ENCODE data around the gene GMNN.
"Not testable (repeated sequence)": the region's sequence is repeated elsewhere in the genome, so short reads cannot be mapped to it uniquely, and the experiment has no call there.

The GMNN gene

GRCh38 chr6:24761851-24762250, 12.9 kb upstream of the GMNN start:
- DNase-seq (ENCODE audit: low read depth in 2 of 2): no peak

- no peak for DNase-seq (ENCODE audit: low read depth in 2 of 2)
Measured at GRCh38 chr6:24763578-24763977, 11.2 kb upstream of the GMNN start.

GRCh38 chr6:24764833-24765828, 9.6 kb upstream of the GMNN start:
- not testable (repeated sequence) for DNase-seq (ENCODE audit: low read depth in 2 of 2)

- not testable (repeated sequence) for DNase-seq (ENCODE audit: low read depth in 2 of 2)
Measured at GRCh38 chr6:24765968-24766367, 8.8 kb upstream of the GMNN start.

GRCh38 chr6:24766680-24767462, 7.9 kb upstream of the GMNN start:
- no peak for DNase-seq (ENCODE audit: low read depth in 2 of 2)

GRCh38 chr6:24768361-24768760, 6.4 kb upstream of the GMNN start:
- no peak for DNase-seq (ENCODE audit: low read depth in 2 of 2)

- peak in 1 of 2 donors; percentile 26 for DNase-seq (ENCODE audit: low read depth in 2 of 2)
Measured at GRCh38 chr6:24775520-24776058, 852 bp downstream of the GMNN start.

- no peak for DNase-seq (ENCODE audit: low read depth in 2 of 2)
Measured at GRCh38 chr6:24777227-24777626, 2.5 kb downstream of the GMNN start.

- DNase-seq (ENCODE audit: low read depth in 2 of 2): no peak
Measured at GRCh38 chr6:24778121-24778520, 3.4 kb downstream of the GMNN start.

GRCh38 chr6:24778878-24779277, 4.1 kb downstream of the GMNN start:
- no peak for DNase-seq (ENCODE audit: low read depth in 2 of 2)

- DNase-seq (ENCODE audit: low read depth in 2 of 2): no peak
Measured at GRCh38 chr6:24779416-24780016, 4.8 kb downstream of the GMNN start.

GRCh38 chr6:24780206-24780605, 5.5 kb downstream of the GMNN start:
- no peak for DNase-seq (ENCODE audit: low read depth in 2 of 2)

- DNase-seq (ENCODE audit: low read depth in 2 of 2): no peak
Measured at GRCh38 chr6:24788031-24788665, 13.4 kb downstream of the GMNN start.

GRCh38 chr6:24795106-24795505, 20.4 kb downstream of the GMNN start:
- DNase-seq (ENCODE audit: low read depth in 2 of 2): no peak

- DNase-seq (ENCODE audit: low read depth in 2 of 2): no peak
Measured at GRCh38 chr6:24796616-24797290, 22.0 kb downstream of the GMNN start.

- DNase-seq (ENCODE audit: low read depth in 2 of 2): no peak
Measured at GRCh38 chr6:24797596-24798216, 23.0 kb downstream of the GMNN start.

GRCh38 chr6:24798740-24799540, 24.2 kb downstream of the GMNN start, which contains the start of gene ARMH2:
Gene ARMH2, minus strand, starts transcription at chr6:24798917. Its CDS starts 60 bp downstream, at chr6:24798857.
- DNase-seq (ENCODE audit: low read depth in 2 of 2): no peak

GRCh38 chr6:24799541-24799915, 24.8 kb downstream of the GMNN start:
- no peak for DNase-seq (ENCODE audit: low read depth in 2 of 2)

GRCh38 chr6:24802271-24803059, 27.7 kb downstream of the GMNN start:
- DNase-seq (ENCODE audit: low read depth in 2 of 2): no peak
